ENCODE results near the gene GET4.

The GET4 gene

GRCh38 chr7:945556-946255, 69.4 kb downstream of the GET4 start:
- POLR2A ChIA-PET (ENCODE audit: low non-redundant PET): interaction anchor here (0.5 kb wide), 1 partner anchor 278 kb away, joined by 3 read pairs; no protein-coding TSS in a partner anchor

More at GRCh38 chr7:945556-946255, 69.4 kb downstream of the GET4 start:
- CTCF ChIA-PET: interaction anchor here (0.7 to 1.0 kb wide), 2 partner anchors 9 to 26 kb away, joined by 3 to 4 read pairs; partner anchors contain the start of gene ADAP1
- no peak for TF ChIP-seq CTCF (conservative IDR thresholded peaks at IDR 0.05; ENCODE audit: low read depth)
- H3K27ac ChIP-seq: peak overlapping the region; percentile 87
- DNase-seq (ENCODE audit: low spot score): peak; percentile 97

All from RWPE1 (cell line).